GM12865 (cell line): ENCODE measurements around the gene DCAF6.
A peak's percentile ranks its signal among the peaks of the same experiment; 100 is the strongest.

Source experiments
- DNase-seq: peaks from one replicate; pipeline ENCODE4 v3.0.0; 2010; ENCODE audit warnings: low read depth
- H3K4me3 ChIP-seq: 2 replicates; pipeline ENCODE4 v1.5.1; 2011; ENCODE audit warnings: mild to moderate bottlenecking, low read depth, low read length, control low read depth
- CTCF ChIP-seq: IDR thresholded peaks from 2 replicates; pipeline ENCODE4 v1.5.1; 2011; ENCODE audit warnings: low read length, control low read depth, low read depth, inconsistent platforms; ENCODE audit not compliant: insufficient read depth; ENCODE audit errors: missing control alignments

The DCAF6 gene

GRCh38 chr1:168104535-168104934 is 168.1 kb downstream of the DCAF6 start:
- TF ChIP-seq CTCF: no peak
- no peak overlapping the region for H3K4me3 ChIP-seq
- DNase-seq: no peak

DNA sequence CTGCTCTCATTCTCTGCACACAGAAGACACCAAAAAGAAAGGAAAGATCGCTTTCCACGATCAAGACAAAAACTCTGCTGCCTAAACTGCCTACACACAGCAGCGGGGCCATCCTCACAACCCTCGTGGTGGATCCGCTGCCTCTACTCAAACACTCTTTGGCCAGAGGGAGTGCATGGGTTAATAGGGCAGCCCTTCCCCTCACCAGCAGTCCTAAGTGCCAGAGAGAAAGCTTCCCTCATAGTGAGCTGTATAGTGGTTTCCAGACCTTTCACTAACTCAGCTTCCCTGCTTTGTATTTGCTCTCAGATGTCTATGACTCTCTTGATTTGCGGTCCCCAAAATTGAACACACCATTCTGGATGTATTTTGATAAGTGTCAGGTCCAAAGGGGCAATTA is 169.4 kb downstream of the DCAF6 start:
- H3K4me3 ChIP-seq: no peak overlapping the region
- no peak for DNase-seq
- no peak for TF ChIP-seq CTCF

DNA sequence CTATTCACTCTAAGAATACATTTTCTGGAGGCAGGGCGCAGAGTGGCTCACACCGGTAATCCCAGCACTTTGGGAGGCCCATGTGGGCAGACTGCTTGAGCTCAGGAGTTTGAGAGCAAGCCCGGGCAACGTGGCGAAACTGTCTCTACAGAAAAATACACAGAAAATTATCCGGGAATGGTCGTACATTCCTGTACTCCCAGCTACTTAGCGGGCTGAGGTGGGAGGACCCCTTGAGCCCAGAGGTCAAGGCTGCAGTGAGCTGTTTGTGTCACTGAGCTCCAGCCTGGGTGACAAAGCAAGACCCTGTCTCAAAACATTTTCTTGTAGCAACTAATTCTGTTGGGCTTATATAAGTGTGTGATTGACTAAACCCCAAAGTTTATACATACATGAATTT is 169.8 kb downstream of the DCAF6 start:
- no peak for TF ChIP-seq CTCF
- H3K4me3 ChIP-seq: no peak overlapping the region
- DNase-seq: no peak

GRCh38 chr1:168110896-168111545 is 174.5 kb downstream of the DCAF6 start:
- DNase-seq: no peak
- H3K4me3 ChIP-seq: no peak overlapping the region
- no peak for TF ChIP-seq CTCF

DNA sequence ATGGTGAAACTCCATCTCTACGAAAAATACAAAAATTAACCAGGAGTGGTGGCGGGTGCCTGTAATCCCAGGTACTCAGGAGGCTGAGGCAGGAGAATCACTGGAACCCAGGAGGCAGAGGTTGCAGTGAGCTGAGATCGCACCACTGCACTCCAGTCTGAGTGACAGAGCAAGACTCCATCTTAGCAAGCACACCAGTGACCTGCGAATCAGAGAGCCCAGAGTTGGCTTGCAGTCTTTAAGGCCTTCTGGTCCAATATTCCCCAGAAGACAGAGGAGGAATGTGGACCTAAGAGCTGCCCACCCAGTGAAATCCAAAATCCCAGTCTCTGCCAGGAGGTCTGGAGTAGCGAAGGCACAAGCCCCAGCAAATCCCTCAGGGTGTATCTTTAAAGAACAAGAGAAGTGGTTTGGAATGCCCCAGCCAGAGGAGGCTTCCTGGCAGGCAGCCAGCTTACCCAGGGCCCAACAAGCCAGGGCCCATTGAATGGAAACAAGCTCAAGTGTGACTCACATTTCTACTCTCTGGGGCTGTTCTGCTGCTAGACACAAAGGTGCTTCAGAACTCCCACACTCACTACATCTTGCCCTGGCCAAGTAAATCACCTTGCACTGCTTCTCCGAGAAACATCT is 176.3 kb downstream of the DCAF6 start:
- no peak for TF ChIP-seq CTCF
- no peak overlapping the region for H3K4me3 ChIP-seq
- peak; percentile 68 for DNase-seq

DNA sequence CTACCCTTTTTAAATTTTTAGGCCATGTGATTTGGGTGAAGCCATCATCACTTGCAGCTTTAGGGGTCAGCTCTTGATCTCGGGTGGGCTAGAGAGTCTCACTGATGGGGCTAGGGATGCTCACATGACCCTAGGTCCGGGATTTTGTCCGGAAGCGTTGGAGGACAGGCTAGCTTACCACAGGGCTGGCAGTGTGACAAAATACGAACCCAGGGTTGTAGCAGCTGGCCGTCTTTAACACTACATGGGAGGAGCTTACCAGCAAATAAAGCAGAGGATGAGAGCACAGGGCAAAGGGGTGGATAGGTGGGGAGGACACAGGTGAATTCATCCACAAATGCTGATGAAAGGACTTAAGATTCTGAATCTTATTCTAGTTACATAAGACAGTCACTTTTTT is 178.4 kb downstream of the DCAF6 start:
- TF ChIP-seq CTCF: no peak
- no peak for DNase-seq
- no peak overlapping the region for H3K4me3 ChIP-seq

DNA sequence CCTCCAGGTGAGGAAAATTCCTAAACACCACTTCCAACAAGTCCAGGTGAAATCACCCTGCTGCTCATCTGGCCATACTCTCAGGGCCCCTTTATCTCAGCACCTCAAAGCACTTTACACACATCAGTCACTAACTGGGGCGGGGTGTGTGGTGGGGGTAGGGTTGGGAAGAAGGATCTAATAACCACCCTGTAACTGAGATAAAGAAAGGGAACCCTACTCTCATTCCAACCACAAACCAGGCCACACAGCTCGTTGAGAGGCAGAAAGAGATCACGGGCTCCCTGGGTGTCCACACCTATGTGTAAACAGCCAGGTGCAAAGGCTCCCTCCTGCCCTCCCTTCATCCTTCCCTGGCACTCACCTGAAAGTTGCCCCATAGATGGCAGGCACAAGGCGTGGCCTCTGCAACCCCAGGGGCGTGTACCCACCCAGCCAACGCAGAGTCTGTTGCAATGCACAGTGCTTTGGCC is 179.9 kb downstream of the DCAF6 start:
- no peak for TF ChIP-seq CTCF
- no peak for DNase-seq
- no peak overlapping the region for H3K4me3 ChIP-seq
